Activated CD4-positive, alpha-beta memory T cell treated with anti-CD3 and anti-CD28 coated beads, Interleukin-2, amount 10 ng/mL, durations not matched to agents 7 days and 5 days (primary cell): ENCODE measurements around the gene SFXN5. TPM values are rescaled to one million over a fixed set of nuclear protein-coding genes. Genes with fewer than 3 reads are reported as not detected.

Source experiments
- CTCF ChIA-PET: fragments of 350-600 bp; sonication (Branson Sonifier 250); formaldehyde crosslinking; loops from one replicate; lab custom pipeline; 2021; ENCODE audit warnings: antibody characterized with exemption, inconsistent platforms; lab: Charles Lee
- POLR2A ChIA-PET: fragments of 350-600 bp; sonication (Branson Sonifier 250); formaldehyde crosslinking; loops from one replicate; lab custom pipeline; 2021; ENCODE audit warnings: antibody characterized with exemption; lab: Charles Lee
- DNase-seq: peaks from one replicate; pipeline ENCODE4 v3.0.0-alpha.2; 2020
- H3K27ac Mint-ChIP-seq: one replicate; pipeline ENCODE4 v1.8.0; 2021; ENCODE audit warnings: mild to moderate bottlenecking, mixed read lengths
- H3K27me3 Mint-ChIP-seq: one replicate; pipeline ENCODE4 v1.8.0; 2021; ENCODE audit warnings: mixed read lengths
- H3K36me3 Mint-ChIP-seq: one replicate; pipeline ENCODE4 v1.8.0; 2021; ENCODE audit warnings: low read depth, mixed read lengths
- H3K4me1 Mint-ChIP-seq: one replicate; pipeline ENCODE4 v1.8.0; 2021; ENCODE audit warnings: mixed read lengths
- H3K4me3 Mint-ChIP-seq: one replicate; pipeline ENCODE4 v1.8.0; 2021; ENCODE audit warnings: mild to moderate bottlenecking, mixed read lengths
- H3K9me3 Mint-ChIP-seq: one replicate; pipeline ENCODE4 v1.8.0; 2021; ENCODE audit warnings: mixed read lengths
- total RNA-seq, 2 experiments: library from RNA; stranded (reverse); gene quantifications; one replicate each; pipeline ENCODE4 v1.2.3, GENCODE V29; 2021

The SFXN5 gene
- total RNA-seq, 2 experiments from 2014 or later = 4.3 to 6.1 TPM

DNA sequence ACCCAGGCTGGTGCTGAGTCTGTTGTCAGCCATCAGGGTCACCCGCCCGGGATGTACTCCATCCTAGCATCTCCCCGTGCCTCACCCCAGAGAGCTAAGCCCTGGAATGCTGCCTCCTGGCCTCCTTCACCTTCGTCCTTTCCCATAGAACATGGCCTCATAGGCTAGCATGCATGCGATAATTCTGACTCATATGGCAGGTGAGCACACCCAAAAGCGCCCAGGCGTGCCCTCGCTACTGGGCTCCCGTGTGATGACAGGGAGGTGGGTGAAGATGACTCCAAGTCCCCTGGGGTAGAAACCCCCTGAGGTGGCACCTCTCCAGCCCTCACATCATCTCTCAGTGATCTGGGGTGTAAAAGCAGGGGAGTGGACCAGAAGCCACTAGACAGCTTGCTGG, 177.0 kb downstream of the SFXN5 start:
- H3K36me3 Mint-ChIP-seq = no peaks in the 10 kb centered on the region
- H3K9me3 Mint-ChIP-seq = no peaks in the 10 kb centered on the region
- POLR2A ChIA-PET = interaction anchor here (2.2 kb wide), 1 partner anchor 60 kb away, joined by 6 read pairs; no protein-coding TSS in a partner anchor
- H3K4me1 Mint-ChIP-seq = peaks cover 4% of the 10 kb centered on the region
- no peak overlapping the region for H3K27ac Mint-ChIP-seq
- H3K4me3 Mint-ChIP-seq = no peak overlapping the region
- CTCF ChIA-PET = interaction anchor here (1.6 to 7.5 kb wide), 4 partner anchors 8 to 318 kb away, joined by 4 to 171 read pairs (median 12); no protein-coding TSS in a partner anchor
- no peak for DNase-seq
- H3K27me3 Mint-ChIP-seq = peaks cover 40% of the 10 kb centered on the region

DNA sequence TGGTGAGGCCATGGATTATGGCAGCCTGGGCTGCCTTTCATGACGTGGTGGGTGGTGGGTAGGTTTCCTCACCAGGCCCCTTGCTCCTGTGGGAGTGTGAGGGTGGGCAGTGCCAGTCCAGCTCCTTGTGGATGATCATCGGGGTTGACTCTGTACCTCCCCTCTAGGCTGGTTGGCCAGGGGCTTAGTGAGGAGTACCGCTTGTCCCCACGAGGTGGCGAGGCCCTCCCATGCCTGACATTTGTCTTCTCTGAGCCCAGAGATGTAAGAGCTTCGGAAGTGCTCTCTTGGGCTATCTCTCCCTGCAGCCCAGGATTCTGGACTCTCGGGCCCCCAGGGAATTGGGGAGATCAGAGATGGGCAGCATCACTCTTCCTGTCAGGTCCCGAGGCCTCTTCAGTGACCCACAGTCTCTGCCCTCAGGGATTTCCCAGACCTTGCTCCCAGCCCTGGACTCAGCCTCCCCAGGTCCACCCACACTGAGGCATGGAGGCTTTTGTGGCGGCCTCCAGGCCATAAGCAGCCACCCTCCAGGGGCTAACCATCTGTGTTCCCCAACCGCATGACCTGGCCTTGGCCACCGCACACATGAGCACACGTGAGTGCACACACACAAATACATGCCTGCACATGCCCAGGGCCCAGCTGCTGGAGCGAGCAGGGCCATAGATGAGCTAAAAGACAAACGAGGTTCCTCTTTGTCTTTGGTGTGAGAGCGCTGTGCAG, 177.8 kb downstream of the SFXN5 start:
- Mint-ChIP-seq H3K9me3 (no peaks in the 10 kb centered on the region), H3K27me3 (peaks cover 44% of the 10 kb centered on the region), H3K4me3 (no peak overlapping the region), H3K4me1 (peaks cover 4% of the 10 kb centered on the region), H3K36me3 (no peaks in the 10 kb centered on the region), H3K27ac (no peak overlapping the region)
- CTCF ChIA-PET = interaction anchor here (0.6 to 7.5 kb wide), 18 partner anchors 9 to 319 kb away, joined by 3 to 171 read pairs (median 5); no protein-coding TSS in a partner anchor
- POLR2A ChIA-PET = interaction anchor here (1.1 to 2.2 kb wide), 3 partner anchors 60 to 103 kb away, joined by 3 to 8 read pairs (median 6); no protein-coding TSS in a partner anchor
- DNase-seq = peak; percentile 59

DNA sequence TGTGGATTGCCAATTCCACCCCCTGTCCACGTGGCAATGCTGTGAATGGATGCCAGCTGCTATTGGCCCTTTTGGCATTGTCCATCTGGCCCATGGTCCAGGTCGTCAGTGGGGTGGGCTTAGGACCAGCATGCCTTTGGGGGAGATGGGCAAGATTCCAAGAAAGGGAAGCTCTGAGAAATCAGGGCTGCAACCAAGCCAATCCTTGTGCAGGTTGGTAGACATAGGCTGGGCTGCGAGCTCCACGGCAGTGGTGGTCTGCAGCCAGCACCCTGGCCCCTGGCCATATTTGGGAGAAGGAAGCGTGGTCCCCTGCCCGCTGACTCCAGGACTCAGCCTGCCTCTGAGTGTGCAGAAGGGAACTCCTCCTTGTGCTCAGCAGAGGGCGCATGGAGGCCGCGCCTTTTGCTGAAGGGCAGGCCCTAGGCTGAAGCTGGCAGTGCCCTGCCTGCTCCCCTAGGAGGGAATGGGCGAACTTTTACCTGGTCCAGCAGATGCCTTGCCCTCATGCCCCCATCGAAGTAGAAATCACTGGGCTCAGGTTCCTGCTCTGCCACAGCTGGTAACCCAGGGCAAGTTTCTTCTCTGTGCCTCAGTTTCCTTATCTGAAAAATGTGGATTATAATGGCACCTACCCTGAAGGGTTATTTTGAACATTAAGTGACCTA, 178.9 kb downstream of the SFXN5 start:
- Mint-ChIP-seq H3K27me3 (peaks cover 42% of the 10 kb centered on the region), H3K4me1 (peaks cover 7% of the 10 kb centered on the region), H3K9me3 (no peaks in the 10 kb centered on the region), H3K27ac (no peak overlapping the region), H3K4me3 (no peak overlapping the region), H3K36me3 (no peaks in the 10 kb centered on the region)
- peak; percentile 70 for DNase-seq
- ChIA-PET CTCF (interaction anchor here (0.9 to 7.5 kb wide), 21 partner anchors 10 to 320 kb away, joined by 3 to 171 read pairs (median 4); partner anchors contain the start of gene SFXN5), POLR2A (interaction anchor here (0.6 to 2.2 kb wide), 3 partner anchors 61 to 284 kb away, joined by 3 to 6 read pairs (median 3); no protein-coding TSS in a partner anchor)

Other genes starting within 250 kb of the SFXN5 start
- gene EXOC6B, start 245.7 kb downstream of the SFXN5 start, total RNA-seq = 10 to 100 TPM; 18.7 to 24.2 TPM
- under 1 TPM; 0.63 to 0.71 TPM for gene SPR, start 184.3 kb downstream of the SFXN5 start, total RNA-seq
- gene EMX1, start 154.2 kb downstream of the SFXN5 start, total RNA-seq = not detected
- gene RAB11FIP5, start 41.2 kb upstream of the SFXN5 start, total RNA-seq = 10 to 100 TPM; 22.6 to 24.0 TPM
- gene NOTO, start 130.9 kb upstream of the SFXN5 start, total RNA-seq = not detected
- 10 to 100 TPM in 1 of 2 experiments, 1 to 10 TPM in 1; 8.9 to 14.3 TPM for gene SMYD5, start 142.5 kb upstream of the SFXN5 start, total RNA-seq
- 10 to 100 TPM; 10.1 to 10.7 TPM for gene PRADC1, start 161.5 kb upstream of the SFXN5 start, total RNA-seq
- 100 to 1,000 TPM; 259 to 262 TPM for gene CCT7, start 162.6 kb upstream of the SFXN5 start, total RNA-seq
- gene FBXO41, start 212.8 kb upstream of the SFXN5 start, total RNA-seq = 10 to 100 TPM; 12.0 to 13.3 TPM
- gene EGR4, start 221.8 kb upstream of the SFXN5 start, total RNA-seq = not detected